Calu3 (cell line): ENCODE results near the gene FOXN3. TPM values are rescaled to one million over a fixed set of nuclear protein-coding genes. Genes with fewer than 3 reads are reported as not detected.

ENCODE experiments used
- BruUV-seq: library from RNA; stranded (reverse); fragments of 400-500 nt; replicated peaks from 2 replicates; lab custom pipeline; 2021; lab: Mats Ljungman, UMichigan
- CTCF ChIA-PET: fragments of 300-600 bp; sonication (Branson Sonifier 250); formaldehyde crosslinking; loops from one replicate; lab custom pipeline; 2022; ENCODE audit warnings: antibody characterized with exemption; lab: Charles Lee
- DNase-seq: peaks from one replicate; pipeline ENCODE4 v3.0.0; 2022
- H3K27ac Mint-ChIP-seq: one replicate; pipeline ENCODE4 v1.8.0; 2022; ENCODE audit warnings: mixed read lengths; ENCODE audit not compliant: unreplicated experiment
- H3K27me3 Mint-ChIP-seq: one replicate; pipeline ENCODE4 v1.8.0; 2022; ENCODE audit warnings: mixed read lengths; ENCODE audit not compliant: unreplicated experiment
- H3K36me3 Mint-ChIP-seq: one replicate; pipeline ENCODE4 v1.8.0; 2022; ENCODE audit warnings: mild to moderate bottlenecking, moderate library complexity, mixed read lengths; ENCODE audit not compliant: insufficient read depth, unreplicated experiment
- H3K4me1 Mint-ChIP-seq: one replicate; pipeline ENCODE4 v1.8.0; 2022; ENCODE audit warnings: mild to moderate bottlenecking, low read depth, mixed read lengths; ENCODE audit not compliant: unreplicated experiment
- H3K4me3 Mint-ChIP-seq: one replicate; pipeline ENCODE4 v1.8.0; 2022; ENCODE audit warnings: mild to moderate bottlenecking, low read depth, moderate library complexity, mixed read lengths; ENCODE audit not compliant: unreplicated experiment
- H3K9me3 Mint-ChIP-seq: one replicate; pipeline ENCODE4 v1.8.0; 2022; ENCODE audit warnings: low read depth, mixed read lengths; ENCODE audit not compliant: unreplicated experiment
- intact Hi-C: fragments of 100-400 bp; cut with micrococcal nuclease; formaldehyde crosslinking; loops from one replicate; pipeline ENCODE4 v1.10.0; 2022; ENCODE audit not compliant: unreplicated experiment
- total RNA-seq: library from RNA; stranded (reverse); gene quantifications from 2 replicates; pipeline ENCODE4 v1.2.3, GENCODE V29; 2022
- TF ChIP-seq, protein P1 (sequence below): fragments of 200-600 bp; IDR thresholded peaks from one replicate; pipeline ENCODE4 v1.8.0; 2022; ENCODE audit warnings: antibody characterized with exemption; ENCODE audit not compliant: unreplicated experiment

The FOXN3 gene
- total RNA-seq, 1 experiment from 2014 or later: 11.8 TPM

DNA sequence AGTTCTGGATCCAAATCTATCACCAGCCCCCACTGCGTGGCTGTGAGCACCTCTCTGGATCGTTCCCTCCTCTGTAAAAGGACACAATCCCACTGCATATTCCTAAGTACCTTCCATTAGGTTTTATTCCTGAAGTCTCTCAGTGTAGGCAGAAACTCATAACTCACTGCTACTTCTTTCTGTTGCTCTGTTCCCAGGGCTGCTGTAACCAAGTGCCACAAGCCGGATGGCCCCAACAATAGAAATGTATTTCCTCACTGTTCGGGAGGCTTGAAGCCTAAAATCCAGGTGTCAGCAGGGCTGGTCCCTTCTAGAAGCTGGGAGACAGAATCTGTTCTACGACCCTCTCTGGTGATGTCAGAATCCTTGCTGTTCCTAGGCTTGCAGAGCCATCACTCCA, 24.9 kb downstream of the FOXN3 start:
- intact Hi-C loops: no loop called here
- Mint-ChIP-seq H3K4me1 (no peaks in the 10 kb centered on the region), H3K36me3 (no peaks in the 10 kb centered on the region), H3K4me3 (no peak overlapping the region), H3K27ac (no peak overlapping the region), H3K27me3 (no peaks in the 10 kb centered on the region), H3K9me3 (no peaks in the 10 kb centered on the region)
- DNase-seq: no peak
- BruUV-seq: no TSS peak
- CTCF ChIA-PET: no interaction called here
- TF ChIP-seq, protein P1, sequence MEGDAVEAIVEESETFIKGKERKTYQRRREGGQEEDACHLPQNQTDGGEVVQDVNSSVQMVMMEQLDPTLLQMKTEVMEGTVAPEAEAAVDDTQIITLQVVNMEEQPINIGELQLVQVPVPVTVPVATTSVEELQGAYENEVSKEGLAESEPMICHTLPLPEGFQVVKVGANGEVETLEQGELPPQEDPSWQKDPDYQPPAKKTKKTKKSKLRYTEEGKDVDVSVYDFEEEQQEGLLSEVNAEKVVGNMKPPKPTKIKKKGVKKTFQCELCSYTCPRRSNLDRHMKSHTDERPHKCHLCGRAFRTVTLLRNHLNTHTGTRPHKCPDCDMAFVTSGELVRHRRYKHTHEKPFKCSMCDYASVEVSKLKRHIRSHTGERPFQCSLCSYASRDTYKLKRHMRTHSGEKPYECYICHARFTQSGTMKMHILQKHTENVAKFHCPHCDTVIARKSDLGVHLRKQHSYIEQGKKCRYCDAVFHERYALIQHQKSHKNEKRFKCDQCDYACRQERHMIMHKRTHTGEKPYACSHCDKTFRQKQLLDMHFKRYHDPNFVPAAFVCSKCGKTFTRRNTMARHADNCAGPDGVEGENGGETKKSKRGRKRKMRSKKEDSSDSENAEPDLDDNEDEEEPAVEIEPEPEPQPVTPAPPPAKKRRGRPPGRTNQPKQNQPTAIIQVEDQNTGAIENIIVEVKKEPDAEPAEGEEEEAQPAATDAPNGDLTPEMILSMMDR: no peak

DNA sequence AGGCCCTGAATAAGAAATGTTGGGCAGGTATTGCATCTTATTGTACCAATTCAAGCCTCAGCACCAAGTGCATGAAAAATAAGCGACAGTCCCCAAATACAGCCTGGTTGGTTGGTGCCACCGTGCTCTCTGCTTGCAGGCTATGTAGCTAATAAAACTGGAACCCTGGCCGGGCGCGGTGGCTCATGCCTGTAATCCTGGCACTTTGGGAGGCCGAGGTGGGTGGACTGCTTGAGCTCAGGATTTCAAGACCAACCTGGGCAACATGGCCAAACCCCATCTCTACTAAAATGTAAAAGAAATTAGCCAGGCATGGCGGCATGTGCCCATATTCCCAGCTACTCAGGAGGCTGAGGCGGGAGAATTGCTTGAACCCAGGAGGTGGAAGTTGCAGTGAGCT, 25.5 kb downstream of the FOXN3 start:
- intact Hi-C loops: no loop called here
- no peak for DNase-seq
- CTCF ChIA-PET: interaction anchor here (0.6 kb wide), 1 partner anchor 205 kb away, joined by 3 read pairs; no protein-coding TSS in a partner anchor
- Mint-ChIP-seq H3K4me1 (no peaks in the 10 kb centered on the region), H3K27ac (no peak overlapping the region), H3K4me3 (no peak overlapping the region), H3K9me3 (no peaks in the 10 kb centered on the region), H3K27me3 (no peaks in the 10 kb centered on the region), H3K36me3 (no peaks in the 10 kb centered on the region)
- TF ChIP-seq, protein P1: no peak
- BruUV-seq: no TSS peak

DNA sequence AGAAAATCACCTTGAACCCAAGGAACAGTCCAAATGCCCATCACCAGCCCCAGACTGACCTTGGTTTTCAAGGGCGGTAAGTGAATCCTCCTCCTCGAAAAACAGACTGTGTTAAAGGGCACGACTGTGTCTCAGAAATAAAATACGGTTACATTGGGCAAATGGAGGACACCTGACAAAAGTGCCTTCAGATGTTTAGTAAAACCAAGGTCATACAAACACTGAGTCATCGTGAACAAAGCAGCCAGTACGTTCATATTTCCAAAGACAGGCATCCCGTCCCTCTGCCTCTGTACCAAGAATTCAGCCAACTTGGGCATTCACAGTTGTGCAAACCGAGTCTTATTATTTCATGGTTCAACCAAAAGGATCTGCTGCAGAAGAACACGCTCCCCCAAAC, 25.9 kb downstream of the FOXN3 start:
- Mint-ChIP-seq H3K27me3 (no peaks in the 10 kb centered on the region), H3K27ac (no peak overlapping the region), H3K36me3 (no peaks in the 10 kb centered on the region), H3K4me1 (no peaks in the 10 kb centered on the region), H3K9me3 (no peaks in the 10 kb centered on the region), H3K4me3 (no peak overlapping the region)
- no peak for DNase-seq
- BruUV-seq: no TSS peak
- TF ChIP-seq, protein P1: no peak
- intact Hi-C loops: no loop called here
- CTCF ChIA-PET: interaction anchor here (0.6 kb wide), 1 partner anchor 205 kb away, joined by 3 read pairs; no protein-coding TSS in a partner anchor

DNA sequence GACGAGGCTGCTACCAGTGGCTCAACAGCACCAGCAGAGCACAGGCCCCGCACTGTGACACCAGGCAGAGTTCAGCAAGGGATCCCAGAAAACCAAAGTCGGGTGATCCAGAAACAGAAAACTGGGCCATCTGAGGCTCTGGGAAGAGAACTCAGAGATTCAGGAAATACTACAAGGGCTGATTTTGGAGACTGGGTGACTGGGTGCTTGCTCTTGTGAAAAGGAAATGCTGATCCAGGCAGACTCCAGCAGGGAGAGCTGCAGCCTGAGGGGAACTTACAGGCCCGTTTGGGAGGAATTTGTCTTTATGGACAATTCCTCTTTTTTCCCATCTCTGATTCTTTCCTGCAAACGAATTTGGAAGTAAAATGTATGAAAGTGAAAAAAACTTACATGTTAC, 28.2 kb downstream of the FOXN3 start:
- Mint-ChIP-seq H3K27ac (no peak overlapping the region), H3K27me3 (no peaks in the 10 kb centered on the region), H3K36me3 (no peaks in the 10 kb centered on the region), H3K9me3 (no peaks in the 10 kb centered on the region), H3K4me3 (no peak overlapping the region), H3K4me1 (no peaks in the 10 kb centered on the region)
- DNase-seq: no peak
- TF ChIP-seq, protein P1: no peak
- no TSS peak for BruUV-seq
- intact Hi-C loops: no loop called here
- CTCF ChIA-PET: no interaction called here
